ENCODE measurements around the gene CECR2. TPM values are rescaled to one million over a fixed set of nuclear protein-coding genes. Genes with fewer than 3 reads are reported as not detected.

The CECR2 gene
- total RNA-seq, 1 donor from 2014 or later: 1.4 TPM

DNA sequence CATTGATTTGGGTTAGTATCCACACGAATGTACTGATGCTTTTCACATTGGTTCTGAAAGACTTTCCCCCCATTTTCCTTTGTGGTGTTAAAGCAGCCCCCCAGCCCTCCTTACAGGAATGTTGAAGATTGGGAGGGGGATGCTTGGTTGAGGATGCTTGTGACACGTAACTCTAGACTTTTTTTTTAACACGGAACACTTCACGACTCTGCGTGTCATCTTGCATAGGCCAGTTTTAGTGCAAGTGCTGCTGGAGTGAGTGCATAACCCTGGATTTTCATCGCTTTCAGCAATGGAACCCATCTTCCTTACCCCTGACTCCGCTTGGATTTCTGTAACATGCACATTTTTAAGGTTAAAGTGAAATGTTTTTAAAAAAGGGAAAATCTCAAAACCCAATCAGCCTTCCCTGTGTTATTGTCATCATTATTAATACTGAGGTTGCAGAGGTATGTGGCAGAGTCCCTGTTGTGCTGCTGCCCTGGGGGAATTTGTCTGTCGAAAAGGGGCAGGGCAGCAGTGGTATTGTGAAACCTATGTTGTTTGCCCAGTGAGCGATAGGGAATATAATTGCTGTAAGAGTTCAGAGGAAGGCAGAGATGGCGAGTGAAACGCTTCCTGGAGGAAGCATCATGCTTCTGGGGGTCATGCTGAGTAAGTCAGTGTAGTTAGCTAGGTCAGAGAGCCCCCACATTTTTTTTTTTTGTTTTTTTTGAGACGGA is 12.1 kb downstream of the CECR2 start:
- Histone ChIP-seq H3K27me3 (no peaks in the 10 kb centered on the region), H3K9me3 (peaks cover 0 to 8% of the 10 kb centered on the region in 2 donors), H3K36me3 (no peaks in the 10 kb centered on the region), H3K27ac (no peak overlapping the region), H3K4me3 (no peak overlapping the region), H3K4me1 (no peaks in the 10 kb centered on the region)
- TF ChIP-seq CTCF (IDR thresholded peaks at IDR 0.05): no peak
- intact Hi-C loops (cut with DNase I): no loop called here
- no peak for DNase-seq (ENCODE audit: low spot score in 2 of 2)

DNA sequence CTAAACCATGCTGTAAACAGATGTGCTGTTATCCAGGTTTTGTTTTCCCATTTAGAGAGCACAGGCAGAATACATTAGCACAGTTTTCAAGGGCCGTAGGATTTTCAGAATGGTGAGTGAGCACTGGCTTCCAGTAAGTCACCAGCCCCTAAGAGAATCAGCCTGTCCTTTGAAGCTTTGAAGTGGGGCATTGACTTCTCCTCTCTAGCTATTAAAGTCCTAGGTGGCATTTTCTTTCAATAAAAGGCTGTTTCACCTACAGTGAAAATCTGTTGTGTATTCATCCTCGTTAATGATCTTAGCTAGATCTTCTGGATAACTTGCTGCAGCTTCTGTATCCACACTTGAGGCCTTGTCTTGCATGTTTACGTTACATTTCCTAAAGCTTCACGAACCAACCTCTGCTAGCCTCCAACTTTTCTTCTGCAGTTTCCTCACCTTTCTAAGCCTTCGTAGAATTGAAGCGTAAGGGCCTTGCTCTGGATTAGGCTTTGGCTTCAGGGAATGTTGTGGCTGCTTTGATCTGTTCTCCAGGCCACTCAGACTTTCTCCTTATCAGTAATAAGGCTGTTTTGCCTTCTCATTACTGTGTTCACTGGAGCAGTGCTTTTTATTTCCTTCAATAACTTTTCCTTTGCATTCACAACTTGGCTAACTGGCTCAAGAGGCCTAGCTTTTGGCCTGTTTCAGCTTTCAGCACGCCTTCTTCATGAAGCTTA is 15.5 kb downstream of the CECR2 start:
- H3K4me1 ChIP-seq: no peaks in the 10 kb centered on the region
- intact Hi-C loops (cut with DNase I): no loop called here
- no peak for DNase-seq (ENCODE audit: low spot score in 2 of 2)
- H3K27ac ChIP-seq: no peak overlapping the region
- peaks cover 0 to 8% of the 10 kb centered on the region in 2 donors for H3K9me3 ChIP-seq
- TF ChIP-seq CTCF (IDR thresholded peaks at IDR 0.05): no peak
- no peaks in the 10 kb centered on the region for H3K36me3 ChIP-seq
- H3K4me3 ChIP-seq: no peak overlapping the region
- H3K27me3 ChIP-seq: no peaks in the 10 kb centered on the region

DNA sequence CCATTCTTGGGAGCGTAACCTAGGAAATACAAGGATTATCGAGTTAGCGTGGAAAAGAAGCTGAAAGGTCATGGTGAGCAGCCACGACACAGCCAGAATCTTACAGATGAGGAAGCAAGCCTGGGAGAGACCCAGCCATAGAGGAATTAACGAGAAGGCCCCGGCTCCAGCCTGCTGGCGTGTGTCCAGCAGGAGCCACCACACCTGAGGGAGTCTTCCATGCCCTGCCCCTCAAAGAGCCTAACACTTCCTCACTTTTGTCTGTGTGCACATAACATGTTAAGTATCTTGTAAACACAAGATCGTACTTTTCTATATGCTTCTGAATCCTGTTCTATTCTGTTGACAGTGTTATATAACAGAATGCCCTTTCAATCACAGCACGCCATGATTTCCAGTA is 18.1 kb downstream of the CECR2 start:
- Histone ChIP-seq H3K9me3 (peaks cover 0 to 8% of the 10 kb centered on the region in 2 donors), H3K36me3 (no peaks in the 10 kb centered on the region), H3K27me3 (no peaks in the 10 kb centered on the region), H3K4me3 (no peak overlapping the region), H3K27ac (no peak overlapping the region), H3K4me1 (no peaks in the 10 kb centered on the region)
- DNase-seq (ENCODE audit: low spot score in 2 of 2): no peak
- intact Hi-C loops (cut with DNase I): no loop called here
- TF ChIP-seq CTCF (IDR thresholded peaks at IDR 0.05): no peak

DNA sequence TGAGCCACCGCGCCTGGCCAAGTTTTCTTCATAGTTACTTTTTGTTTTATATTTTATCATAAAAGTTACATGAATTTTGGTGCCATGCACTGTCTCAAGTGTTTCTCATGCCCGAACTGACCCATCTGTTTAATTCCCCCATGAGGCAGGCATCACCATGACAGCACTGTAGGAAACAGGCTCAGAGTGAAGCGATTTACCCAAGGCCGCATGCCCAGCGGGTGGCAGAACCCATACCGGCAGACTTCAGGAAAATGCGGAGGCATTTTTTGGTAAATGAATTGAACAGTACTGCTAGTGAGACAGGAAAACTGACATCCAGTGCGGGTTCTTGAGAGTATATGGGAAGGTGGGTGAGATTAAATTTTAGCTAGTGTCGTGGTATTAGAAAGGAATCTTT is 19.0 kb downstream of the CECR2 start:
- DNase-seq (ENCODE audit: low spot score in 2 of 2): no peak
- no peak overlapping the region for H3K27ac ChIP-seq
- intact Hi-C loops (cut with DNase I): no loop called here
- no peak overlapping the region for H3K4me3 ChIP-seq
- no peaks in the 10 kb centered on the region for H3K27me3 ChIP-seq
- no peak for TF ChIP-seq CTCF (IDR thresholded peaks at IDR 0.05)
- no peaks in the 10 kb centered on the region for H3K36me3 ChIP-seq
- peaks cover 0 to 8% of the 10 kb centered on the region in 2 donors for H3K9me3 ChIP-seq
- H3K4me1 ChIP-seq: no peaks in the 10 kb centered on the region

DNA sequence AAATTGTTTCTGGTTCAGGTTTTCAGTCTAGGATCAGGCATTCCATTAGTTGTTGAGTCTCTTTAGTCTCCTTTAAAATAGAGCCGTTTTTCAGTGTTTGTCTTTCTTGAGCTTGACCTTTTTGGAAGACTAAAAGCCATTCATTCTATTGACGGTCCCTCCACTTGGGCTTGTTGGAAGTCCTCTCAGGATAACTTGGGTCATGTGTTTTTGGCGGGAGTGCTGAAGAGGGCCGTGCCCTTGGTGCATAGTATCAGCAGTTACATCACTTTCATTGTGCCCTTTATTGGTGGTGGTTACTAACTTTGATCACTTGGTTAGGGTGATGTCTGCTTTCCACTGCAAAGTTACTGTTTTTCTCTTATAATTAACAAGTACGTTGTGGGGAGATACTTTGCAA is 20.8 kb downstream of the CECR2 start:
- no peaks in the 10 kb centered on the region for H3K27me3 ChIP-seq
- H3K9me3 ChIP-seq: no peaks in the 10 kb centered on the region
- H3K4me3 ChIP-seq: no peak overlapping the region
- no peak for TF ChIP-seq CTCF (IDR thresholded peaks at IDR 0.05)
- no peaks in the 10 kb centered on the region for H3K4me1 ChIP-seq
- no peak for DNase-seq (ENCODE audit: low spot score in 2 of 2)
- H3K36me3 ChIP-seq: no peaks in the 10 kb centered on the region
- intact Hi-C loops (cut with DNase I): no loop called here
- no peak overlapping the region for H3K27ac ChIP-seq

Data from ascending aorta (tissue), 2 donors.